K562 (cell line): Measurements from ENCODE around the gene SLC16A14. TPM values are rescaled to one million over a fixed set of nuclear protein-coding genes. Genes with fewer than 3 reads are reported as not detected.
A peak's percentile ranks its signal among the peaks of the same experiment; 100 is the strongest.

Experiments used
- CREB1 ChIP-seq, 2 experiments: sonication (generic) in 1 of 2; formaldehyde crosslinking in 1 of 2; IDR thresholded peaks; 2 replicates each; pipeline versions ENCODE4 v1.6.1 to v1.8.0; 2012 to 2022; ENCODE audit warnings: inconsistent platforms in 1 of 2, mild to moderate bottlenecking in 1 of 2, missing genetic modification reagents in 1 of 2, moderate library complexity in 1 of 2
- CREM ChIP-seq: IDR thresholded peaks from 2 replicates; pipeline ENCODE4 v1.6.1; 2014; ENCODE audit warnings: antibody characterized with exemption, low read depth
- HLTF ChIP-seq: fragments of 450-650 bp; IDR thresholded peaks from 2 replicates; pipeline ENCODE4 v1.6.1; 2016
- HNRNPH1 ChIP-seq: fragments of 200-400 bp; formaldehyde crosslinking; optimal IDR thresholded peaks from 2 replicates; pipeline ENCODE3; 2017; ENCODE audit warnings: low read depth, mild to moderate bottlenecking, low read length, moderate library complexity
- JUN ChIP-seq, 2 experiments: sonication (generic) in 1 of 2; formaldehyde crosslinking in 1 of 2; IDR thresholded peaks; 2 replicates each; pipeline versions ENCODE4 v1.6.1 to v1.8.0; 2012 to 2022; ENCODE audit warnings: borderline replicate concordance in 2 of 2, mild to moderate bottlenecking in 2 of 2, improper control_type of control experiment in 1 of 2, low read depth in 1 of 2, low read length in 1 of 2, missing genetic modification reagents in 1 of 2
- KDM2B ChIP-seq: fragments of 250-450 bp; sonication (Bioruptor Pico); IDR thresholded peaks from 2 replicates; pipeline ENCODE4 v1.8.0; 2021; ENCODE audit warnings: mild to moderate bottlenecking, moderate library complexity
- LARP7 ChIP-seq: fragments of 450-650 bp; IDR thresholded peaks from 2 replicates; pipeline ENCODE4 v1.6.1; 2016
- LEF1 ChIP-seq: fragments of 450-650 bp; IDR thresholded peaks from 2 replicates; pipeline ENCODE4 v1.6.1; 2016; ENCODE audit warnings: mild to moderate bottlenecking
- MXD1 ChIP-seq: fragments of 250-450 bp; sonication (Bioruptor Pico); IDR thresholded peaks from 2 replicates; pipeline ENCODE4 v1.8.0; 2021; ENCODE audit warnings: borderline replicate concordance, mild to moderate bottlenecking, moderate library complexity; ENCODE audit not compliant: poor library complexity, severe bottlenecking
- SMAD3 ChIP-seq: fragments of 450-650 bp; formaldehyde crosslinking; conservative IDR thresholded peaks from 2 replicates; pipeline ENCODE4 v1.4.0; 2020; ENCODE audit warnings: mild to moderate bottlenecking
- SMC3 ChIP-seq: conservative IDR thresholded peaks from 2 replicates; pipeline ENCODE4 v1.6.1; 2011; ENCODE audit warnings: low read depth, low read length, improper control_type of control experiment; ENCODE audit not compliant: insufficient read depth
- SNAPC5 ChIP-seq: fragments of 250-450 bp; sonication (Bioruptor Pico); IDR thresholded peaks from 2 replicates; pipeline ENCODE4 v1.8.0; 2021; ENCODE audit warnings: moderate library complexity, mild to moderate bottlenecking, inconsistent platforms
- ZBTB40 ChIP-seq, 2 experiments: fragments of 450-650 bp in 1 of 2; sonication (generic) in 1 of 2; formaldehyde crosslinking in 1 of 2; IDR thresholded peaks; 2 replicates each; pipeline versions ENCODE4 v1.7.1 to v1.9.0; 2016 to 2022; ENCODE audit warnings: inconsistent platforms in 1 of 2, mild to moderate bottlenecking in 1 of 2, missing genetic modification reagents in 1 of 2
- ZFPM2 ChIP-seq: fragments of 250-450 bp; sonication (Bioruptor Pico); IDR thresholded peaks from 2 replicates; pipeline ENCODE4 v1.5.1; 2022; ENCODE audit warnings: mild to moderate bottlenecking
- polyA plus RNA-seq, 8 experiments: library from polyadenylated mRNA; depleted of rRNA in 4 of 8; stranded (reverse) in 5 of 8; unstranded in 3 of 8; fragments of >200 nt; fragmentation: Nextera tagmentation in 2 of 8; fragmentation: Illumina TruSeq in 1 of 8; extraction: Ambion mirVana in 2 of 8; extraction: Trizol in 1 of 8; gene quantifications; 2 replicates each; pipeline versions ENCODE4 v1.2.1 to v1.2.3, GENCODE V29; 2011 to 2014; ENCODE audit warnings: inconsistent platforms in 1 of 8, missing spikeins in 1 of 8
- total RNA-seq, 7 experiments: library from RNA; depleted of rRNA in 6 of 7; stranded (reverse); fragments of >200 nt in 6 of 7; fragmentation: Illumina TruSeq in 2 of 7; extraction: Trizol in 2 of 7; gene quantifications; 2 replicates each; pipeline versions ENCODE4 v1.2.1 to v1.2.3, GENCODE V29; 2011 to 2021; ENCODE audit warnings: low replicate concordance in 1 of 7
- TF ChIP-seq, protein P1 (sequence below): IDR thresholded peaks from 2 replicates; pipeline ENCODE4 v1.6.1; 2014; ENCODE audit warnings: antibody characterized with exemption
- TF ChIP-seq, protein P2 (sequence below): fragments of 450-650 bp; IDR thresholded peaks from 2 replicates; pipeline ENCODE4 v1.6.1; 2016; ENCODE audit warnings: low read depth, mild to moderate bottlenecking, moderate library complexity

The SLC16A14 gene
- total and polyA plus RNA-seq, 9 of the 15 experiments (the other 6 are each of a cell fraction or from before 2014, with no cell fraction given) = not detected

- 0 out of 2 replicates have a peak, but pooled peaks have one; percentile 25 for TF ChIP-seq CREB1 (IDR thresholded peaks at IDR 0.05)
- TF ChIP-seq CREB1 (CRISPR knock-in tag; IDR thresholded peaks at IDR 0.05) = no peak
- no peak for TF ChIP-seq ZBTB40 (IDR thresholded peaks at IDR 0.05)
- no peak for TF ChIP-seq ZBTB40 (CRISPR knock-in tag; IDR thresholded peaks at IDR 0.05)
- no peak for TF ChIP-seq KDM2B (CRISPR knock-in tag)
- TF ChIP-seq LARP7 = no peak
- TF ChIP-seq SNAPC5 = no peak
- no peak for TF ChIP-seq SMC3
- no peak for TF ChIP-seq SMAD3 (CRISPR knock-in tag)
- TF ChIP-seq JUN (IDR thresholded peaks at IDR 0.05; ENCODE audit: borderline replicate concordance, low read depth, low read length) = no peak
- no peak for TF ChIP-seq JUN (CRISPR knock-in tag; IDR thresholded peaks at IDR 0.05; ENCODE audit: borderline replicate concordance)
- TF ChIP-seq ZFPM2 = no peak
- TF ChIP-seq LEF1 = peak; percentile 50; the same call in 1 of the 2 replicates
- peak; percentile 78 for TF ChIP-seq CREM
- TF ChIP-seq HNRNPH1 = no peak
- TF ChIP-seq, protein P1, sequence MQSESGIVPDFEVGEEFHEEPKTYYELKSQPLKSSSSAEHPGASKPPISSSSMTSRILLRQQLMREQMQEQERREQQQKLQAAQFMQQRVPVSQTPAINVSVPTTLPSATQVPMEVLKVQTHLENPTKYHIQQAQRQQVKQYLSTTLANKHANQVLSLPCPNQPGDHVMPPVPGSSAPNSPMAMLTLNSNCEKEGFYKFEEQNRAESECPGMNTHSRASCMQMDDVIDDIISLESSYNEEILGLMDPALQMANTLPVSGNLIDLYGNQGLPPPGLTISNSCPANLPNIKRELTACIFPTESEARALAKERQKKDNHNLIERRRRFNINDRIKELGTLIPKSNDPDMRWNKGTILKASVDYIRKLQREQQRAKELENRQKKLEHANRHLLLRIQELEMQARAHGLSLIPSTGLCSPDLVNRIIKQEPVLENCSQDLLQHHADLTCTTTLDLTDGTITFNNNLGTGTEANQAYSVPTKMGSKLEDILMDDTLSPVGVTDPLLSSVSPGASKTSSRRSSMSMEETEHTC = no peak; the same call in 1 of the 2 replicates
- TF ChIP-seq, protein P2, sequence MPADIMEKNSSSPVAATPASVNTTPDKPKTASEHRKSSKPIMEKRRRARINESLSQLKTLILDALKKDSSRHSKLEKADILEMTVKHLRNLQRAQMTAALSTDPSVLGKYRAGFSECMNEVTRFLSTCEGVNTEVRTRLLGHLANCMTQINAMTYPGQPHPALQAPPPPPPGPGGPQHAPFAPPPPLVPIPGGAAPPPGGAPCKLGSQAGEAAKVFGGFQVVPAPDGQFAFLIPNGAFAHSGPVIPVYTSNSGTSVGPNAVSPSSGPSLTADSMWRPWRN = no peak
- TF ChIP-seq MXD1 (CRISPR knock-in tag) = no peak
- TF ChIP-seq HLTF = no peak
Observed at GRCh38 chr2:230010501-230010900, 58.2 kb downstream of the SLC16A14 start (continued).
